Omental fat pad (tissue), 4 donors: ENCODE results near the gene MIXL1. TPM values are rescaled to one million over a fixed set of nuclear protein-coding genes. Genes with fewer than 3 reads are reported as not detected.
A peak's percentile ranks its signal among the peaks of the same experiment; 100 is the strongest.
"Not testable (repeated sequence)": the region's sequence is repeated elsewhere in the genome, so short reads cannot be mapped to it uniquely, and the experiment has no call there.

Experiments used
- ATAC-seq: fragments of 150-250 bp; one replicate; pipeline ENCODE4 v1.9.1; 2016; ENCODE audit warnings: mild to moderate bottlenecking, moderate library complexity; ENCODE audit not compliant: low FRiP score
- DNase-seq: peaks from one replicate; pipeline ENCODE4 v3.0.0-alpha.2; 2019; ENCODE audit warnings: low spot score
- total RNA-seq, 4 donors: library from RNA; depleted of rRNA; stranded (reverse); fragments of >200 nt; gene quantifications; one replicate each; pipeline ENCODE4 v1.1.0, GENCODE V29; 2016
- TF ChIP-seq, protein P1 (sequence below), 3 donors: fragments of 450-650 bp; IDR thresholded peaks; one replicate each; pipeline ENCODE4 v1.5.1; 2016 to 2017; ENCODE audit warnings: antibody characterized with exemption in 3 of 3, mild to moderate bottlenecking in 3 of 3, moderate library complexity in 2 of 3

The MIXL1 gene
- total RNA-seq, 4 donors from 2014 or later: 0.84 TPM; not detected in 3

DNA sequence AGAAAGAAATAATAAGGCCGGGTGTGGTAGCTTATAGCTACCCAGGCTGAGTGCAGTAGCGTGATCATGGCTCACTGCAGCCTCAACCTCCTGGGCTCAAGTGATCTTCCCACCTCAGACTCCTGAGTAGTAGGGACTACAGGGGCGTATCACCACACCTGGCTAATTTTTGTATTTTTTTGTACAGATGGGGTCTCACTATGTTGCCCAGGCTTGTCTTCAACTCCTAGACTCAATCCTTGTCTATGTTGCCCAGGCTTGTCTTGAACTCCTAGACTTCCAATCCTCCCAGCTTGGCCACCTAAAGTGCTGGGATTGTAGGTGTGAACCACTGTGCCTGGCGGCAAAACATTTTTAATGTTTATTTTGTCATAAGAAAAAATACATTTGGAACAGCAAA is 30.5 kb downstream of the MIXL1 start:
- DNase-seq (no peak), ATAC-seq (no peak)
- TF ChIP-seq, protein P1, sequence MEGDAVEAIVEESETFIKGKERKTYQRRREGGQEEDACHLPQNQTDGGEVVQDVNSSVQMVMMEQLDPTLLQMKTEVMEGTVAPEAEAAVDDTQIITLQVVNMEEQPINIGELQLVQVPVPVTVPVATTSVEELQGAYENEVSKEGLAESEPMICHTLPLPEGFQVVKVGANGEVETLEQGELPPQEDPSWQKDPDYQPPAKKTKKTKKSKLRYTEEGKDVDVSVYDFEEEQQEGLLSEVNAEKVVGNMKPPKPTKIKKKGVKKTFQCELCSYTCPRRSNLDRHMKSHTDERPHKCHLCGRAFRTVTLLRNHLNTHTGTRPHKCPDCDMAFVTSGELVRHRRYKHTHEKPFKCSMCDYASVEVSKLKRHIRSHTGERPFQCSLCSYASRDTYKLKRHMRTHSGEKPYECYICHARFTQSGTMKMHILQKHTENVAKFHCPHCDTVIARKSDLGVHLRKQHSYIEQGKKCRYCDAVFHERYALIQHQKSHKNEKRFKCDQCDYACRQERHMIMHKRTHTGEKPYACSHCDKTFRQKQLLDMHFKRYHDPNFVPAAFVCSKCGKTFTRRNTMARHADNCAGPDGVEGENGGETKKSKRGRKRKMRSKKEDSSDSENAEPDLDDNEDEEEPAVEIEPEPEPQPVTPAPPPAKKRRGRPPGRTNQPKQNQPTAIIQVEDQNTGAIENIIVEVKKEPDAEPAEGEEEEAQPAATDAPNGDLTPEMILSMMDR (IDR thresholded peaks at IDR 0.05): no peak

DNA sequence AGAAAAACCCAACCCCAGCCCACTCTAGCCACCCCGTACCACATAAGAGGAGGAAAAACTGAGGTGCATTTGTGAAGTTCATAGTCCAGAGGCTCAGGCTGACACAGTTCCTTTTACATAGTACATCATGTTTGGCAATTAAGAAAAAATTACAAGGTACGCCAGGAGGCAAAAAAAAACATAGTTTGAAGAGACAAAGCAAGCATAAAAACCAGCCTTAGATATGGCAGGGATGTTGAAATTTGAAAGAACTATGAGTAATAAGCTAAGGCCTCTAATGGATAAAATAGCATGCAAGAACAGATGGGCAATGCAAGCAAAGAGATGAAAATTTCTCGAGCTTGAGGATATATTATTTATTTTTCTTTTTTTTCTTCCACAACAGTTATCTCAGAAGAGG is 31.9 kb downstream of the MIXL1 start:
- ATAC-seq: peak; percentile 75

DNA sequence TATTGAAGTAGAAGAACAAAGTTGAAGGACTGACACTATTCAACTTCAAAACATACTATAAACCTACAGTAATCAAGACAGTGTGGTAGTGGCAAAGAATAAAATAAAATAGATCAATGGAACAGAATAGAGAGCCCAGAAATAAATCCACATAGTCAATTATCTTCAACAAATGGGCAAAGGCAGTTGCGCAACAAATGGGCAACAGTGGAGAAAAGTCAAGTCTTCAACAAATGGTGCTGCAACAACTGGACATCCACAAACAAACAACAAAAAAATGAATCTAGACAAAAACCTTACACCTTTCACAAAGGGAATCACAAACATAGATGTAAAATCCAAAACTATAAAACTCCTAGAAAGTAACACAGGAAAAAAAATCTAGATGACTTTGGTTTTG is 38.4 kb downstream of the MIXL1 start:
- DNase-seq: no peak

More for the DNA sequence above, 31.9 kb downstream of the MIXL1 start:
- DNase-seq: no peak
- TF ChIP-seq, protein P1 (IDR thresholded peaks at IDR 0.05): no peak

DNA sequence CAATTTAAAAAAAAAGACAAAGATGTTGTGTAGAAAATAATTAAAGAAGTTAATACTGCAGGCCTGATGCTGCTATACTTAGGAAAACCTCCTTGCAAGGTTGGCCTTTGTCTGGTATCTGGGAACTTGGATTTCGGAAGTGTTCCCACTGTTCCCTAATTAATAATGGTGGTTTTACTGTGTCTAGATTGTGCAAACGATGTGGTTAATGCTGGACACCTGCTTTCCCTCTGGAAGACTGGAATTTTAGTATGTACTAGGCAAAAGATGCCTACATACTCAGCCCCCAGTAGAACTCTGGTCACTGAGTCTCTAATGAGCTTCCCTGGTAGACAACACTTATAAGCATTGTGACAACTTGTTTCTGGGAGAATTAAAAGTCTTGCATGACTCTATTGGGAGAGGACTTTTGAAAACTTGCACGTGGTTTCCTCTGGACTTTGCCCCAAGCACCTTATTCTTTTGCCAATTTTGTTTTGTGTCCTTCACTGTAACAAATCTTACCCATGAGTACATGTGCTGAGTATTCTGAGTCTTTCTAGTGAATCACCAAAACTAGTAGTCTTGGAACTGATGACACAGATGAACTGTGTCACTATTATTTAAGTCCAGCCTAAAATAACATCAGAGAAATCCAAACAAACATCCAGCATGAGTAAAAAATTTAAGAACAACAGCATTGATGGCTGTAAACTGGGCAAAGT is 45.1 kb downstream of the MIXL1 start:
- ATAC-seq (no peak), DNase-seq (no peak)

More for the DNA sequence above, 38.4 kb downstream of the MIXL1 start:
- no peak for ATAC-seq
- TF ChIP-seq, protein P1 (IDR thresholded peaks at IDR 0.05): no peak

DNA sequence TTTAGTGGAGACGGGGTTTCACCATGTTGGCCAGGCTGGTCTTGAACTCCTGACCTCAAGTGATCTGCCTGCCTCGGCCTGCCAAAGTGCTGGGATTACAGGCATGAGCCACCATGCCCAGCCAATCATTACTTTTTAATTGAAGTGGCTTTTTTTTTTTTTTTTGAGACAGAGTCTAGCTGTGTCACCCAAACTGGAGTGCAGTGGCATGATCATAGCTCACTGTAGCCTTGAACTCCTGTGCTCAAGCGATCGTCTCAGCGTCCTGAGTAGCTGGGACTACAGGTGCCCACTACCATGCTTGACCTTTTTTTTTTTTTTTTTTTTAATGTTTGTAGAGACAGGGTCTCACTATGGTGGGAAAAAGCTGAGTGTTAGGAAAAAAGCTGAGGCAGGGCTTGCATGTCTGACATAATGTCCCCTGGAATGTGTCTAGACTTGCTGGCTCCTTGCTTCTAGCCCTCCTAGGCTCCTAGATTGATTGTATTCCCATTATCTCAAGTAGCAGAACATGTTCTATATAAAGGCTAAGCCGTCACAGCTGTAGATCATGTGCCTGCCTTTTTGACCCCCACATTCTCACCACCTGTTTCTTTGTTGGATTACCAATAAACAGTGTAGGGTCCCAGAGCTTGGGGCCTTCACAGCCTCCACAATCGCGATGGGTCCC is 48.9 kb downstream of the MIXL1 start:
- ATAC-seq, DNase-seq: not testable (repeated sequence)

More for the DNA sequence above, 45.1 kb downstream of the MIXL1 start:
- TF ChIP-seq, protein P1 (IDR thresholded peaks at IDR 0.05): no peak

DNA sequence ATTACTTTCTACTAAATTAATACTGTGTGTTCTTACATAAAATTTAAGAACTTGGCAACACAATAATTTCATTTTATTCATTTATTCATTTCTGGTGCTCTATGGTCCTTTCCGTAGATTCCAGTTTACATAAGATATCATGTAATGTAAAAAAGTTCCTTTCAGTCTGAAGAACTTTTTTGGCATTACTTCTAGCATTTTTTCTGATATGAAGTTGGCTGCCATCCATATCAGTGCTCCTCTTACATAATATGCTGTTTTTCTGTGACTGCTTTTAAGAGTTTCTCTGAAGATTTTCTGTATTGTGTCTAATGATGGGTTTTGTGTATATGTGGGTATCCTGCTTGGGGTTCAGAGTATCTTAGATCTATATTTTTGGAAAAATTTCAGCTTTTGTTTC is 50.7 kb downstream of the MIXL1 start:
- DNase-seq: no peak
- TF ChIP-seq, protein P1 (IDR thresholded peaks at IDR 0.05): no peak
- ATAC-seq: no peak

DNA sequence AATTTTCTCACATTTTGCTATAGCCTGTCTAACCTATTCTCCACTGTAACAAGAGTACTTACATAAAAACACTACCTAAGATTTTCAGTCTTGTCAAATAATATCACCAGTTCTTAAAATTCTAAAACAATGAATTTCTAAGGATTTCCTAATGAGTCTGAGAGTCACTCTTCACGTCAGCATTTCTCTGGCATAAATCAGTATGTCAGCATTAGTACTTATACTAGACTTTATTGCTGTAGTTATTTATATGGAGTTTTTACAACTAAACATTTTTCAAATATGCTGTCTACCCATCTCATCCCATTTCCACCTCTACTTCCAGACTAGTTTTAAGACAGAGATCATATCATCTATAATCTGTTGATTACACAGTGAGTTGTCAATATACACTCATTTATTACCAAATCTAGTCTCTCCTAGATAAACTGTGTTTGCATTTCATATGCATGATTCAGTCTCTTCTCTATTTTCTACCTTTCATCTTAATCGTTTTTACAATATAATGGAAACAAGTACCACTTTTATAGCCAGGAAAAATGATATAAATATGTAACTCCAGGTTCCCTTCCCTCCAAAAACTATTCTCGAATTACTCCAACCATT is 52.7 kb downstream of the MIXL1 start:
- DNase-seq: no peak
- ATAC-seq: no peak

More for the DNA sequence above, 52.7 kb downstream of the MIXL1 start:
- TF ChIP-seq, protein P1 (IDR thresholded peaks at IDR 0.05): no peak
